K562 (cell line): ENCODE data around the gene XRRA1. TPM values are rescaled to one million over a fixed set of nuclear protein-coding genes. Genes with fewer than 3 reads are reported as not detected.
"Not testable (repeated sequence)": the region's sequence is repeated elsewhere in the genome, so short reads cannot be mapped to it uniquely, and the experiment has no call there.

ENCODE experiments used
- ATAC-seq: fragments of 200-7000 bp; cut with Tn5 transposase; 3 replicates; pipeline ENCODE4 v1.9.1; 2020; ENCODE audit warnings: moderate library complexity
- BruUV-seq: library from RNA; stranded (reverse); fragments of 400-500 nt; replicated peaks from 2 replicates; lab custom pipeline; 2021; lab: Mats Ljungman, UMichigan
- CTCF ChIA-PET: fragments of 300-600 bp; formaldehyde crosslinking; extraction: SDS; loops from one replicate; lab custom pipeline; 2021; ENCODE audit warnings: low intra/inter-chr PET ratio; lab: Yijun Ruan, JAX
- POLR2A ChIA-PET: fragments of 300-600, 350-650 bp; sonication (Branson Sonifier 250); formaldehyde crosslinking; extraction: SDS; loops from one replicate; lab custom pipeline; 2021; ENCODE audit warnings: antibody characterized with exemption, inconsistent platforms; lab: Yijun Ruan, JAX
- DNase-seq, 4 experiments: peaks; one replicate each; pipeline versions ENCODE4 v3.0.0 to v3.0.0-alpha.2; 2011 to 2018; ENCODE audit warnings: low spot score in 3 of 4, mixed read lengths in 3 of 4; ENCODE audit errors: extremely low read depth in 1 of 4
- FAIRE-seq: peaks from 2 replicates; lab custom pipeline; 2011; peaks lifted over from hg19 to GRCh38; lab: Jason Lieb, UNC
- H2AFZ ChIP-seq: 2 replicates; pipeline ENCODE4 v1.6.0; 2011; ENCODE audit warnings: low read depth, low read length, control low read depth, inconsistent platforms
- H3K27ac ChIP-seq: fragments of 200-600 bp; 3 replicates; pipeline ENCODE4 v1.8.0; 2011; ENCODE audit warnings: low read depth, mild to moderate bottlenecking, control low read depth, inconsistent platforms, low read length, moderate library complexity, mixed read lengths; ENCODE audit errors: extremely low read depth
- H3K27me3 ChIP-seq, 2 experiments: fragments of 300-600 bp in 1 of 2; 2 replicates in 1 of 2; 3 replicates in 1 of 2; pipeline versions ENCODE4 v1.6.0 to v1.8.0; 2011; ENCODE audit warnings: inconsistent platforms in 2 of 2, low read length in 2 of 2, mild to moderate bottlenecking in 1 of 2, mixed read lengths in 1 of 2, moderate library complexity in 1 of 2; ENCODE audit not compliant: control insufficient read depth in 2 of 2, insufficient read depth in 2 of 2
- H3K36me3 ChIP-seq: fragments of 300-600 bp; 3 replicates; pipeline ENCODE4 v1.8.0; 2011; ENCODE audit warnings: mild to moderate bottlenecking, low read length, inconsistent platforms; ENCODE audit not compliant: control insufficient read depth, insufficient read depth
- H3K4me1 ChIP-seq, 2 experiments: fragments of 200-600 bp in 1 of 2; replicated peaks in 1 of 2; 2 replicates in 1 of 2; 3 replicates in 1 of 2; pipeline versions ENCODE4 v1.5.1 to v1.8.0; 2011; ENCODE audit warnings: inconsistent platforms in 2 of 2, low read length in 2 of 2, mild to moderate bottlenecking in 1 of 2, mixed read lengths in 1 of 2, moderate library complexity in 1 of 2; ENCODE audit not compliant: control insufficient read depth in 2 of 2, insufficient read depth in 2 of 2
- H3K4me2 ChIP-seq: 2 replicates; pipeline ENCODE4 v1.6.1; 2011; ENCODE audit warnings: low read length, control low read depth, inconsistent platforms, mixed read lengths; ENCODE audit not compliant: insufficient read depth
- H3K4me3 ChIP-seq: fragments of 200-600 bp; sonication (generic), shearing (Covaris generic); 2 replicates; pipeline ENCODE4 v1.5.1; 2016; ENCODE audit warnings: control low read depth, inconsistent platforms
- H3K79me2 ChIP-seq: fragments of 200-600 bp; 3 replicates; pipeline ENCODE4 v1.8.0; 2011; ENCODE audit warnings: low read length, inconsistent platforms; ENCODE audit not compliant: control insufficient read depth, insufficient read depth
- H3K9ac ChIP-seq, 2 experiments: 2 replicates each; pipeline versions ENCODE4 v1.6.0 to v1.6.1; 2011; ENCODE audit warnings: low read depth in 2 of 2, low read length in 2 of 2, control low read depth in 1 of 2, inconsistent platforms in 1 of 2, mild to moderate bottlenecking in 1 of 2, mixed read lengths in 1 of 2; ENCODE audit not compliant: insufficient read depth in 1 of 2
- H3K9me1 ChIP-seq: one replicate; pipeline ENCODE4 v1.6.0; 2011; ENCODE audit warnings: inconsistent platforms, mild to moderate bottlenecking, low read length, moderate library complexity; ENCODE audit not compliant: control insufficient read depth, insufficient read depth
- H3K9me3 ChIP-seq: replicated peaks from 2 replicates; pipeline ENCODE4 v1.5.1; 2011; ENCODE audit warnings: low read depth, low read length, inconsistent platforms; ENCODE audit not compliant: control insufficient read depth, insufficient read depth
- H4K20me1 ChIP-seq: replicated peaks from 2 replicates; pipeline ENCODE4 v1.6.1; 2011; ENCODE audit warnings: low read length, inconsistent platforms, mixed read lengths; ENCODE audit not compliant: control insufficient read depth, insufficient read depth
- BCOR ChIP-seq: fragments of 450-650 bp; IDR thresholded peaks from 2 replicates; pipeline ENCODE4 v1.6.1; 2016
- C11orf30 ChIP-seq: fragments of 450-650 bp; IDR thresholded peaks from 2 replicates; pipeline ENCODE4 v1.6.1; 2016; ENCODE audit warnings: low read depth, mild to moderate bottlenecking
- FOSL1 ChIP-seq: fragments of 200-800 bp; sonication (Bioruptor generic); conservative IDR thresholded peaks from 2 replicates; pipeline ENCODE4 v1.6.1; 2016; ENCODE audit warnings: missing genetic modification characterization, missing compliant biosample characterization
- L3MBTL2 ChIP-seq: fragments of 450-650 bp; IDR thresholded peaks from 2 replicates; pipeline ENCODE4 v1.6.1; 2016; ENCODE audit warnings: mild to moderate bottlenecking, moderate library complexity
- LARP7 ChIP-seq: fragments of 450-650 bp; IDR thresholded peaks from 2 replicates; pipeline ENCODE4 v1.6.1; 2016
- NFE2 ChIP-seq: IDR thresholded peaks from 2 replicates; pipeline ENCODE4 v1.6.1; 2014; ENCODE audit warnings: antibody characterized with exemption, low read depth
- POLR2G ChIP-seq: fragments of 200-400 bp; formaldehyde crosslinking; IDR thresholded peaks from 2 replicates; pipeline ENCODE4 v1.6.1; 2017; ENCODE audit warnings: low read depth, mild to moderate bottlenecking, antibody characterized with exemption, low read length, moderate library complexity
- SMARCE1 ChIP-seq: fragments of 450-650 bp; IDR thresholded peaks from 2 replicates; pipeline ENCODE4 v1.7.1; 2016; ENCODE audit warnings: mild to moderate bottlenecking
- SPI1 ChIP-seq: IDR thresholded peaks from 2 replicates; pipeline ENCODE4 v1.6.1; 2011; ENCODE audit warnings: low read depth, low read length, control low read depth, borderline replicate concordance
- ZNF316 ChIP-seq: fragments of 450-650 bp; IDR thresholded peaks from 2 replicates; pipeline ENCODE4 v1.6.1; 2016
- ZNF384 ChIP-seq: IDR thresholded peaks from 2 replicates; pipeline ENCODE4 v1.6.1; 2012; ENCODE audit warnings: low read depth, low read length, improper control_type of control experiment
- WGBS: fragments of 100-300 bp; shearing (Covaris generic); methylation state at CpG from one replicate; pipeline ENCODE4 v1.1.6; 2016; ENCODE audit warnings: low coverage, mixed read lengths; ENCODE audit not compliant: insufficient coverage; ENCODE audit errors: missing lambda C conversion rate; 5-methylcytosine and 5-hydroxymethylcytosine counted together
- in situ Hi-C: fragments of 300-500 bp; cut with MboI; formaldehyde crosslinking; loops from 4 replicates; pipeline ENCODE4 v1.15.0; 2018; ENCODE audit warnings: inconsistent platforms, mixed read lengths
- intact Hi-C: fragments of 100-400 bp; cut with micrococcal nuclease; formaldehyde crosslinking; loops from 2 replicates; pipeline ENCODE4 v1.14.2; 2022
- polyA plus RNA-seq, 8 experiments: library from polyadenylated mRNA; depleted of rRNA in 4 of 8; stranded (reverse) in 5 of 8; unstranded in 3 of 8; fragments of >200 nt; fragmentation: Nextera tagmentation in 2 of 8; fragmentation: Illumina TruSeq in 1 of 8; extraction: Ambion mirVana in 2 of 8; extraction: Trizol in 1 of 8; gene quantifications; 2 replicates each; pipeline versions ENCODE4 v1.2.1 to v1.2.3, GENCODE V29; 2011 to 2014; ENCODE audit warnings: inconsistent platforms in 1 of 8, missing spikeins in 1 of 8
- total RNA-seq, 7 experiments: library from RNA; depleted of rRNA in 6 of 7; stranded (reverse); fragments of >200 nt in 6 of 7; fragmentation: Illumina TruSeq in 2 of 7; extraction: Trizol in 2 of 7; gene quantifications; 2 replicates each; pipeline versions ENCODE4 v1.2.1 to v1.2.3, GENCODE V29; 2011 to 2021; ENCODE audit warnings: low replicate concordance in 1 of 7

XRRA1 gene
- total and polyA plus RNA-seq, 9 of the 15 experiments (the other 6 are each of a cell fraction or from before 2014, with no cell fraction given) = 5.0 to 22.5 (median 16.0) TPM

DNA sequence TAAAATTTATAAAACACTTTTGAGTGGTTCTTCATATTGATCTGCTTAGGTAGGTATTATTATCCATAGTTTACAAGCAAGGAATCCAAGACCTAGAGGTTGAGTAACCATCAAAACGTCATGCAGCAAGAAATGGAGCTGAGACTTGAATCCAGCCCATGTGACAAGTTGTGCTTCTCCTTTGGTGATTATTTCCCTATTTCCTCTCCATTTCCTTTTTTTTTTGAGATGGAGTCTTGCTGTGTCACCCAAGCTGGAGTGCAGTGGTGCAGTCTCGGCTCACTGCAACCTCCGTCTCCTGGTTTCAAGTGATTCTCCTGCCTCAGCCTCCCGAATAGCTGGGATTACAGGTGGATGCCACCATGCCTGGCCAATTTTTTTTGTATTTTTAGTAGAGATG lies 41.3 kb upstream of the XRRA1 start:
- H3K27me3 ChIP-seq, H3K9me1 ChIP-seq, CTCF ChIA-PET, H3K9me3 ChIP-seq, intact Hi-C loops, in situ Hi-C loops, BruUV-seq, FAIRE-seq, H2AFZ ChIP-seq, ATAC-seq, H3K27ac ChIP-seq, H4K20me1 ChIP-seq: not testable (repeated sequence)
- TF ChIP-seq L3MBTL2 = peak; percentile 29; the same call in 1 of the 2 replicates
- TF ChIP-seq POLR2G = 0 out of 2 replicates have a peak, but pooled peaks have one; percentile 20
- 0 out of 2 replicates have a peak, but pooled peaks have one; percentile 29 for TF ChIP-seq BCOR
- TF ChIP-seq LARP7 = 0 out of 2 replicates have a peak, but pooled peaks have one; percentile 21
- TF ChIP-seq C11orf30 = peak; percentile 54; the same call in 1 of the 2 replicates
- peak; percentile 19; the same call in 1 of the 2 replicates for TF ChIP-seq SMARCE1
- peak; percentile 45; the same call in 1 of the 2 replicates for TF ChIP-seq ZNF316
- TF ChIP-seq ZNF384 = peak; percentile 21; the same call in 1 of the 2 replicates
- TF ChIP-seq NFE2 = peak; percentile 70
- 0 out of 2 replicates have a peak, but pooled peaks have one; percentile 9 for TF ChIP-seq FOSL1
- TF ChIP-seq SPI1 = peak; percentile 59; the same call in 1 of the 2 replicates
- WGBS = 10% methylated on average over 4 of the region's 4 CpGs
- DNase-seq = peak in 1 of 4 experiments; percentile 18
- peaks cover 47% of the 10 kb centered on the region for H3K79me2 ChIP-seq
- peaks cover 4 to 25% of the 10 kb centered on the region in 2 experiments; a peak in 4 of 5 replicates for H3K4me1 ChIP-seq
- H3K4me3 ChIP-seq = peak overlapping the region; percentile 97; the same call in 1 of the 2 replicates
- peaks cover 34% of the 10 kb centered on the region for H3K36me3 ChIP-seq
- H3K4me2 ChIP-seq = peak overlapping the region; percentile 96
- peak overlapping the region; percentile 73 to 90; a peak in 2 of 4 replicates for H3K9ac ChIP-seq
- POLR2A ChIA-PET = interaction anchor here (0.5 to 3.2 kb wide), 7 partner anchors 9 to 41 kb away, joined by 3 to 14 read pairs (median 5); partner anchors contain the start of genes SPCS2 and XRRA1
